ENCODE data around the gene ZNF316. TPM values are rescaled to one million over a fixed set of nuclear protein-coding genes. Genes with fewer than 3 reads are reported as not detected.
A peak's percentile ranks its signal among the peaks of the same experiment; 100 is the strongest.

The ZNF316 gene
- total and polyA plus RNA-seq, 2 experiments from 2014 or later = 1.1 to 17.4 TPM

GRCh38 chr7:6675807-6676405, 38.8 kb downstream of the ZNF316 start:
- no peaks in the 10 kb centered on the region for H3K9me2 ChIP-seq (ENCODE audit: insufficient read depth)
- no peak for ATAC-seq
- peaks cover 31% of the 10 kb centered on the region for H3K36me3 ChIP-seq (ENCODE audit: insufficient read depth)
- no peak overlapping the region for H3K27ac ChIP-seq (ENCODE audit: low read depth)
- H3K27me3 ChIP-seq (ENCODE audit: insufficient read depth) = no peaks in the 10 kb centered on the region; the same call in 1 of the 2 replicates
- TF ChIP-seq NANOG (IDR thresholded peaks at IDR 0.05; ENCODE audit: borderline replicate concordance) = no peak
- no peak for TF ChIP-seq REST (IDR thresholded peaks at IDR 0.05; ENCODE audit: unreplicated experiment)
- TF ChIP-seq ZNF462 (CRISPR knock-in tag; IDR thresholded peaks at IDR 0.05) = no peak
- TF ChIP-seq POLR2AphosphoS5 (IDR thresholded peaks at IDR 0.05; ENCODE audit: low read depth) = no peak
- no peak for TF ChIP-seq ZNF114 (CRISPR knock-in tag; IDR thresholded peaks at IDR 0.05)
- no peak for TF ChIP-seq JUNB (IDR thresholded peaks at IDR 0.05; ENCODE audit: unreplicated experiment)
- no peak for TF ChIP-seq EZH2phosphoT487 (IDR thresholded peaks at IDR 0.05; ENCODE audit: unreplicated experiment)
- no peak for TF ChIP-seq STAT1 (IDR thresholded peaks at IDR 0.05; ENCODE audit: unreplicated experiment)
- no peak for TF ChIP-seq ETS1 (IDR thresholded peaks at IDR 0.05)
- TF ChIP-seq CTCF (conservative IDR thresholded peaks at IDR 0.05; ENCODE audit: low read depth in 2 of 2) = no peak
- TF ChIP-seq ZNF331 (CRISPR knock-in tag; IDR thresholded peaks at IDR 0.05; ENCODE audit: low read depth) = no peak
- TF ChIP-seq CREB1 (CRISPR knock-in tag; IDR thresholded peaks at IDR 0.05; ENCODE audit: low read depth) = no peak
- Mint-ChIP-seq H3K4me1 (no peaks in the 10 kb centered on the region; the same call in 2 of the 3 replicates), H3K9me3 (peaks cover 96% of the 10 kb centered on the region), H3K27ac (no peak overlapping the region), H3K27me3 (ENCODE audit: insufficient read depth, low read depth, poor library complexity) (peaks cover 13% of the 10 kb centered on the region), H3K4me3 (no peak overlapping the region), H3K36me3 (ENCODE audit: low read depth) (peaks cover 82% of the 10 kb centered on the region)
- peaks cover 9% of the 10 kb centered on the region; the same call in 1 of the 2 replicates for H3F3A ChIP-seq (replicated peaks; ENCODE audit: low read depth)
- peak overlapping the region; percentile 12; the same call in 1 of the 2 replicates for H3K4me3 ChIP-seq
- H4K20me1 ChIP-seq (replicated peaks; ENCODE audit: insufficient read depth) = no peaks in the 10 kb centered on the region
- no peak for DNase-seq (ENCODE audit: low spot score)
- H2AFZ ChIP-seq = no peak overlapping the region
- H3K4me1 ChIP-seq (ENCODE audit: insufficient read depth) = no peaks in the 10 kb centered on the region
- H3K79me2 ChIP-seq (replicated peaks; ENCODE audit: insufficient read depth) = no peaks in the 10 kb centered on the region
- H3K4me2 ChIP-seq = no peak overlapping the region

Measured in GM23338 (cell line).